Colonic mucosa (tissue), 4 donors: ENCODE measurements around the gene ALDH4A1. TPM values are rescaled to one million over a fixed set of nuclear protein-coding genes. Genes with fewer than 3 reads are reported as not detected.
A peak's percentile ranks its signal among the peaks of the same experiment; 100 is the strongest.

ENCODE experiments used
- DNase-seq: peaks from one replicate; pipeline ENCODE4 v3.0.0-alpha.2; 2020
- H3K27ac ChIP-seq: fragments of 200-600 bp; one replicate; pipeline ENCODE4 v1.8.0; 2021
- H3K27me3 ChIP-seq: fragments of 200-600 bp; one replicate; pipeline ENCODE4 v1.8.0; 2021
- H3K36me3 ChIP-seq: fragments of 200-600 bp; one replicate; pipeline ENCODE4 v1.8.0; 2021
- H3K4me1 ChIP-seq: fragments of 200-600 bp; one replicate; pipeline ENCODE4 v1.8.0; 2021; ENCODE audit warnings: mild to moderate bottlenecking
- H3K4me3 ChIP-seq: fragments of 200-600 bp; one replicate; pipeline ENCODE4 v1.8.0; 2021
- H3K9ac ChIP-seq, 2 donors: one replicate each; pipeline ENCODE4 v1.7.0; 2013; ENCODE audit warnings: control low read depth in 2 of 2, low read depth in 2 of 2, low read length in 2 of 2
- H3K9me3 ChIP-seq: fragments of 200-600 bp; one replicate; pipeline ENCODE4 v1.8.0; 2021
- CTCF ChIP-seq: fragments of 200-600 bp; IDR thresholded peaks from one replicate; pipeline ENCODE4 v1.8.0; 2022; ENCODE audit warnings: antibody characterized with exemption, mild to moderate bottlenecking
- intact Hi-C: fragments of 100-400 bp; cut with DNase I; formaldehyde crosslinking; loops from one replicate; pipeline ENCODE4 v1.14.1; 2022
- total RNA-seq, 2 donors: library from RNA; stranded (reverse); fragmentation: NEBNext Ultra II Directional in 1 of 2; extraction: Animal tissue kit (Norgen Biotek cat#: 25700) in 1 of 2; gene quantifications; one replicate each; pipeline ENCODE4 v1.2.1, GENCODE V29; 2021
- donor health status: healthy.
- donor health status: DM: no; HTN: no; CAD: no.
- donor health status: DM: no; HTN: no; CAD: no.

The ALDH4A1 gene
- total RNA-seq, 2 donors from 2014 or later, result 7.9 to 13.0 TPM

GRCh38 chr1:18886003-18886335 is 16.4 kb downstream of the ALDH4A1 start:
- Histone ChIP-seq H3K9ac (no peak overlapping the region), H3K4me1 (no peaks in the 10 kb centered on the region), H3K27me3 (no peaks in the 10 kb centered on the region), H3K27ac (no peak overlapping the region), H3K4me3 (no peak overlapping the region), H3K9me3 (no peaks in the 10 kb centered on the region), H3K36me3 (no peaks in the 10 kb centered on the region)
- DNase-seq, result no peak
- intact Hi-C loops, result no loop called here
- TF ChIP-seq CTCF, result no peak

DNA sequence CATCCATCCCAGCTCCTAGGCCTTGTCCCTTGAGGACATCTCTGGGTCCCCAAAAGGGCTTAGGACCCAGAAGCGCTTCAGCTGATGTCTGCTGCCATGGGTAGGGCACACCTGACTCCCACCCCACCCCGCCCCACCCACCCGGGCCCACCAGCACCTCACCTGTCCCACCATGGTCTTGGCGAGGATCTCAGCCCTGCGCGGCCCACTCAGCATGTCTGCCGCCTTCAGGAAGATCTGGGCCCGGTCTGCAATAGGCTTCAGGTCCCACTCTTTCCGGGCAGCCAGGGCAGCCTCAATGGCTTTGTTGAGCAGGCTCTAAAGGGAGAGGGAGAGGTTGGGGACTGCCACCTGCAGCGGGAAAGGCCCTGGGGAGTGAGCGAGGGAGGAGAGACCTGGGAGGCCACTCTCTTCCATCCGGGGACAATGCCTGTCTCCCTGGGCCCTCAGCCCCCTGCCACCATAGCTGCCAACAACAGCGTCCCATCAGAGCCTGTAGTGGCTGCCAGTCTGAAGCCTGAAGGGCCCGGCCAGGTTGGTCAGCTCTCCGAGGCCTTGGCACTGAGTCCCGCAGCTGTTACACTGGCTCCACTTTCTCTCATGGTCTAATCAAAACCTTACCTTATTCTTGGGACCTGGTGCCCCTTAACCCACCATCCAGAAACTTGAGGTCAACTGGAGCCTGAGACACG is 16.9 kb downstream of the ALDH4A1 start:
- H3K36me3 ChIP-seq, result no peaks in the 10 kb centered on the region
- no peak overlapping the region for H3K27ac ChIP-seq
- no peaks in the 10 kb centered on the region for H3K4me1 ChIP-seq
- H3K4me3 ChIP-seq, result no peak overlapping the region
- no peak overlapping the region for H3K9ac ChIP-seq
- no peak for TF ChIP-seq CTCF
- H3K27me3 ChIP-seq, result no peaks in the 10 kb centered on the region
- no peak for DNase-seq
- intact Hi-C loops, result no loop called here
- no peaks in the 10 kb centered on the region for H3K9me3 ChIP-seq

DNA sequence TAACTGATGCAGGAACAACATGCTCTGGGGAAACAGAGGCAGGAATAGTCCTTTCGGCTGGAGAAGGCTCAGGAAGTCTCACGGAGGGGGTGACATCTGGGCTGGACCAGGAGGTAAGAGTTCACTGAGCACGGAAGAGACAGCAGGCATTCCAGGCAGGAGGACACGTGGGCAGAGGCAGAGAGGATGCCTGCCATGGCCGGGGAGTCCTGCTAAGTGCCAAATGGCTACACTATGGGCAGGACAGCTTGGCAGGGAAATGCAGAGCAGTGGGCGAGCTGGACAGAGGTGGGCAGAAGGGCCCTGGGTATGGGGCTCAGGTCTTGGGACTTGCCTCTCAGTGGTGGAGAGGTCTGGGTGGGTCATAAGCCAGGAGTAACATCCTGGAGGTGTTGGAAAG is 17.6 kb downstream of the ALDH4A1 start:
- Histone ChIP-seq H3K27ac (no peak overlapping the region), H3K4me1 (no peaks in the 10 kb centered on the region), H3K9ac (no peak overlapping the region), H3K27me3 (no peaks in the 10 kb centered on the region), H3K4me3 (no peak overlapping the region), H3K36me3 (no peaks in the 10 kb centered on the region), H3K9me3 (no peaks in the 10 kb centered on the region)
- DNase-seq, result no peak
- intact Hi-C loops, result no loop called here
- no peak for TF ChIP-seq CTCF

DNA sequence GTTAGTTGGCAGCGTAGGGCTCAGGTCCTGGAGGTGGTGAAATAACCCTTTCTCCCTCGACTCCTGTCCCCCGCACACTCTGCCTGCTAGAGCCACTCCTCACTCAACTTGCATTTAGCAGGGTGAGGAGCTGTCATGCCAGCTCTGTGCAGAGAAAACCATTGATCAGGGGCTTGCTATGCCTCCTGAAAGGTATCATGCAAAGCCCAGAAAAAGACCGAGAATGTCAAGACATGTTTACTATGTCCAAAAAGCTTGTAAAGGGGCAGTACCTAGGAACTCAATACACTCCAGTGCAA is 18.0 kb downstream of the ALDH4A1 start:
- H3K27ac ChIP-seq, result no peak overlapping the region

DNA sequence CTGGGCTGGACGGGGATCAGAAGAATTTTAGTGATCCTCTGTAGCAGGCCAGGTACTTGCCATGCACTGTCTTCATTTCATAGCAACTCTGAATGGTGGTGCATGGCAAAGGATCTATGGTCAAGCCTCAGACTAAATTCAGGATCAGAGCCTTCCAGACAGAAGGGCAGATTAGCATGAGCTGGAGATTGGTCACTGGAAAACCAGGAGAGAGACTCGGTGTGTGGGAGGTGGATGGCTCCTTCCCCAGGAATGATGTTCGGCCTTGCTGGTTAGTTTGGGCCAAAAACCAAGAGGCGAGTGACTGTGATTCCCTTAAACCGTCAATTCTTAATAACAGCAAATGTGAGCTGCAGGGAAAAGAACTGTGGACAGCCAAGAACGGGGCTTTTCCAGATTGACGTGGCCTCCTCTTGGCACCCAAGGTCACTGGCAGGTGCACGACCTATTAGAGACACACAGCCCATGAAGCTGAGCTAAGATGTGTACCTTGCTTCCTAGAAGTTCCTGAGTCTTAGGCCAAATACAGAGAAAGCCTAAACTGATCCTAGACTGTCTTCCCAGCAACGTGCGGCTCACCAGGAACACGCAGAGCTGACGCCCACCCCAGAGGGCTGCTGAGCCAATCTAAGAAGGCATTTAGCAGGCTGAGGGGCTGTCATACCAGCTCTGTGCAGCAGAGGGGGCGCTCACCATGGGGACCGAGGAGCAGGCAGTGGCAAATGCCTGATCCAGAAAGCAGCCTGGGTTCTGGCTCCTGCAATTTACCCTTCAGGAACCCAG is 18.5 kb downstream of the ALDH4A1 start:
- intact Hi-C loops, result no loop called here
- no peaks in the 10 kb centered on the region for H3K36me3 ChIP-seq
- no peak overlapping the region for H3K27ac ChIP-seq
- H3K9ac ChIP-seq, result no peak overlapping the region
- peak; percentile 67 for DNase-seq
- no peak overlapping the region for H3K4me3 ChIP-seq
- peak; percentile 90 for TF ChIP-seq CTCF
- no peaks in the 10 kb centered on the region for H3K9me3 ChIP-seq
- no peaks in the 10 kb centered on the region for H3K27me3 ChIP-seq
- no peaks in the 10 kb centered on the region for H3K4me1 ChIP-seq

More for the DNA sequence above, 18.0 kb downstream of the ALDH4A1 start:
- intact Hi-C loops, result no loop called here
- no peak for DNase-seq
- no peaks in the 10 kb centered on the region for H3K9me3 ChIP-seq
- TF ChIP-seq CTCF, result peak; percentile 27
- no peaks in the 10 kb centered on the region for H3K36me3 ChIP-seq
- no peak overlapping the region for H3K4me3 ChIP-seq
- H3K4me1 ChIP-seq, result no peaks in the 10 kb centered on the region
- H3K9ac ChIP-seq, result no peak overlapping the region
- H3K27me3 ChIP-seq, result no peaks in the 10 kb centered on the region
